Activated CD8-positive, alpha-beta T cell treated with anti-CD3 and anti-CD28 coated beads for 36 hours (primary cell): ENCODE data around the gene MAP3K1. TPM values are rescaled to one million over a fixed set of nuclear protein-coding genes. Genes with fewer than 3 reads are reported as not detected.

Experiments used
- ATAC-seq: fragments of 200-7000 bp; cut with Tn5 transposase; one replicate; pipeline ENCODE4 v1.10.0; 2021; ENCODE audit warnings: mild to moderate bottlenecking, moderate library complexity
- CTCF ChIA-PET: fragments of 350-600 bp; sonication (Branson Sonifier 250); formaldehyde crosslinking; loops from one replicate; lab custom pipeline; 2021; ENCODE audit warnings: antibody characterized with exemption; lab: Charles Lee
- POLR2A ChIA-PET: fragments of 350-600 bp; sonication (Branson Sonifier 250); formaldehyde crosslinking; loops from one replicate; lab custom pipeline; 2021; ENCODE audit warnings: antibody characterized with exemption; lab: Charles Lee
- DNase-seq: peaks from one replicate; pipeline ENCODE4 v3.0.0-alpha.2; 2020
- H3K27ac Mint-ChIP-seq: one replicate; pipeline ENCODE4 v1.8.0; 2021; ENCODE audit warnings: mild to moderate bottlenecking, mixed read lengths
- H3K27me3 Mint-ChIP-seq: one replicate; pipeline ENCODE4 v1.8.0; 2021; ENCODE audit warnings: mixed read lengths
- H3K36me3 Mint-ChIP-seq: one replicate; pipeline ENCODE4 v1.8.0; 2021; ENCODE audit warnings: low read depth, mixed read lengths
- H3K4me1 Mint-ChIP-seq: one replicate; pipeline ENCODE4 v1.8.0; 2021; ENCODE audit warnings: low read depth, mixed read lengths
- H3K4me3 Mint-ChIP-seq: one replicate; pipeline ENCODE4 v1.8.0; 2021; ENCODE audit warnings: mild to moderate bottlenecking, moderate library complexity, mixed read lengths
- H3K9me3 Mint-ChIP-seq: one replicate; pipeline ENCODE4 v1.8.0; 2021; ENCODE audit warnings: mixed read lengths
- CTCF ChIP-seq: fragments of 200-600 bp; IDR thresholded peaks from one replicate; pipeline ENCODE4 v1.8.0; 2022; ENCODE audit warnings: antibody characterized with exemption, mild to moderate bottlenecking
- intact Hi-C: fragments of 100-400 bp; cut with micrococcal nuclease; formaldehyde crosslinking; loops from one replicate; pipeline ENCODE4 v1.10.0; 2022
- total RNA-seq, 2 experiments: library from RNA; stranded (reverse); gene quantifications; one replicate each; pipeline ENCODE4 v1.2.3, GENCODE V29; 2021

The MAP3K1 gene
- total RNA-seq, 2 experiments from 2014 or later = 16.9 to 17.0 TPM

DNA sequence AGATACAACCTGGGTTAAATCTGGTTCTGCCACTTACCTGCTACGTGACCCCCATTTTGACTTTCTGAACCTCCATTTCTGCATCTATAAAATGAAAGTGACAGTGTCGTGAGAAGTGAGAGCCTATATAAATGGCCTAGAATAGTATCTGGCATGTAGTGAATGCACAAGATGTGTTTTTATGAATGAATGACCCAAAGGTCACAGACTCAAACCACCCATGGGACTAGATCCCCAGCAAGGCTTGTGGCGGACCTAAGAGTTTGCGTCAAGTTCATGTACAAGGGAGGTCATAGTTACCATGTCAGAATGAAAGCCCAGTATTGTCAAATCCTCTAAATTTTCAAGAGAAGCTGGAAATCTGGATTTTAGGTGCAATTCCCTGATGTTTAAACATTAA, 82.9 kb downstream of the MAP3K1 start:
- DNase-seq = no peak
- ATAC-seq = no peak
- CTCF ChIA-PET = interaction anchor here (1.1 to 2.0 kb wide), 2 partner anchors 240 to 627 kb away, joined by 5 to 12 read pairs; no protein-coding TSS in a partner anchor
- Mint-ChIP-seq H3K36me3 (peaks cover 6% of the 10 kb centered on the region), H3K4me3 (no peak overlapping the region), H3K27me3 (no peaks in the 10 kb centered on the region), H3K27ac (no peak overlapping the region), H3K9me3 (no peaks in the 10 kb centered on the region), H3K4me1 (peaks cover 9% of the 10 kb centered on the region)
- POLR2A ChIA-PET = interaction anchor here (1.3 kb wide), 1 partner anchor 11 kb away, joined by 3 read pairs; the partner anchor contains the start of gene SETD9
- intact Hi-C loops = no loop called here
- no peak for TF ChIP-seq CTCF

GRCh38 chr5:56900395-56900794, 85.0 kb downstream of the MAP3K1 start:
- peaks cover 2% of the 10 kb centered on the region for H3K36me3 Mint-ChIP-seq
- peaks cover 4% of the 10 kb centered on the region for H3K4me1 Mint-ChIP-seq
- ChIA-PET CTCF (interaction anchor here (0.6 to 2.7 kb wide), 25 partner anchors 9 to 647 kb away, joined by 3 to 10 read pairs (median 4); no protein-coding TSS in a partner anchor), POLR2A (no interaction called here)
- no peaks in the 10 kb centered on the region for H3K9me3 Mint-ChIP-seq
- no peak overlapping the region for H3K4me3 Mint-ChIP-seq
- ATAC-seq (no peak), DNase-seq (no peak)
- intact Hi-C loops = loop anchor here (2.0 to 5.0 kb wide), 2 partner anchors 237 to 320 kb away; no protein-coding TSS in a partner anchor
- H3K27ac Mint-ChIP-seq = no peak overlapping the region
- TF ChIP-seq CTCF = no peak
- H3K27me3 Mint-ChIP-seq = no peaks in the 10 kb centered on the region

GRCh38 chr5:56900858-56901578, 85.7 kb downstream of the MAP3K1 start:
- Mint-ChIP-seq H3K4me3 (no peak overlapping the region), H3K27me3 (no peaks in the 10 kb centered on the region), H3K27ac (no peak overlapping the region), H3K9me3 (no peaks in the 10 kb centered on the region), H3K4me1 (peaks cover 4% of the 10 kb centered on the region), H3K36me3 (no peaks in the 10 kb centered on the region)
- intact Hi-C loops = loop anchor here (2.0 to 5.0 kb wide), 2 partner anchors 236 to 320 kb away; no protein-coding TSS in a partner anchor
- ChIA-PET CTCF (interaction anchor here (0.8 to 3.1 kb wide), 34 partner anchors 9 to 398 kb away, joined by 3 to 18 read pairs (median 4); no protein-coding TSS in a partner anchor), POLR2A (interaction anchor here (0.6 to 0.7 kb wide), 2 partner anchors 16 to 203 kb away, joined by 3 to 4 read pairs; no protein-coding TSS in a partner anchor)
- peak; percentile 35 for DNase-seq
- peak; percentile 82 for TF ChIP-seq CTCF
- peak; percentile 61 for ATAC-seq

- no peak for TF ChIP-seq CTCF
- intact Hi-C loops = no loop called here
- ChIA-PET POLR2A (interaction anchor here (1.2 to 2.1 kb wide), 2 partner anchors 9 to 10 kb away, joined by 3 to 8 read pairs; no protein-coding TSS in a partner anchor), CTCF (interaction anchor here (1.0 kb wide), 1 partner anchor 13 kb away, joined by 3 read pairs; no protein-coding TSS in a partner anchor)
- Mint-ChIP-seq H3K9me3 (no peaks in the 10 kb centered on the region), H3K4me1 (peaks cover 19% of the 10 kb centered on the region), H3K27me3 (peaks cover 3% of the 10 kb centered on the region), H3K4me3 (peak overlapping the region; percentile 82), H3K36me3 (peaks cover 5% of the 10 kb centered on the region), H3K27ac (peak overlapping the region; percentile 86)
- ATAC-seq = no peak
- DNase-seq = no peak
Observed at GRCh38 chr5:56908942-56909293, 93.6 kb downstream of the MAP3K1 start.
